SK-N-SH treated with all-trans-retinoic acid at 6 μM for 48 hours (cell line): Measurements from ENCODE around the gene RABGGTA.

Experiments used
- ARNTL ChIP-seq: fragments of 450-650 bp; formaldehyde crosslinking; IDR thresholded peaks from 2 replicates; pipeline ENCODE4 v1.5.0; 2020; ENCODE audit warnings: low read depth, mild to moderate bottlenecking, moderate library complexity, borderline replicate concordance
- CREB5 ChIP-seq: fragments of 250-450 bp; sonication (Bioruptor Pico); IDR thresholded peaks from 2 replicates; pipeline ENCODE4 v1.5.1; 2020; ENCODE audit warnings: low read depth, mild to moderate bottlenecking, moderate library complexity
- CSDC2 ChIP-seq: fragments of 250-450 bp; sonication (Bioruptor Pico); IDR thresholded peaks from 2 replicates; pipeline ENCODE4 v1.5.0; 2020; ENCODE audit warnings: mild to moderate bottlenecking, moderate library complexity
- CSRNP3 ChIP-seq: fragments of 250-450 bp; sonication (Bioruptor Pico); IDR thresholded peaks from 2 replicates; pipeline ENCODE4 v1.5.1; 2021; ENCODE audit warnings: mild to moderate bottlenecking, moderate library complexity
- GLIS3 ChIP-seq: fragments of 250-450 bp; sonication (Bioruptor Pico); IDR thresholded peaks from 2 replicates; pipeline ENCODE4 v1.5.0; 2020; ENCODE audit warnings: mild to moderate bottlenecking, moderate library complexity
- ISL1 ChIP-seq: fragments of 250-450 bp; sonication (Bioruptor Pico); IDR thresholded peaks from 2 replicates; pipeline ENCODE4 v2.1.2; 2022; ENCODE audit warnings: mild to moderate bottlenecking, moderate library complexity
- POU6F1 ChIP-seq: fragments of 250-450 bp; sonication (Bioruptor Pico); IDR thresholded peaks from 2 replicates; pipeline ENCODE4 v1.8.0; 2021; ENCODE audit warnings: low read depth, mild to moderate bottlenecking, moderate library complexity, borderline replicate concordance
- TCF4 ChIP-seq: fragments of 250-450 bp; sonication (Bioruptor Pico); IDR thresholded peaks from 2 replicates; pipeline ENCODE4 v1.8.0; 2021; ENCODE audit warnings: mild to moderate bottlenecking, moderate library complexity, borderline replicate concordance
- TSHZ2 ChIP-seq: fragments of 250-450 bp; sonication (Bioruptor Pico); IDR thresholded peaks from 2 replicates; pipeline ENCODE4 v1.5.0; 2020; ENCODE audit warnings: mild to moderate bottlenecking, moderate library complexity
- ZC3H10 ChIP-seq: fragments of 250-450 bp; sonication (Bioruptor Pico); IDR thresholded peaks from 2 replicates; pipeline ENCODE4 v1.5.1; 2021; ENCODE audit warnings: mild to moderate bottlenecking, moderate library complexity
- ZFP3 ChIP-seq: fragments of 250-450 bp; sonication (Bioruptor Pico); IDR thresholded peaks from 2 replicates; pipeline ENCODE4 v1.5.0; 2020; ENCODE audit warnings: mild to moderate bottlenecking, moderate library complexity
- ZFP30 ChIP-seq: fragments of 450-650 bp; formaldehyde crosslinking; IDR thresholded peaks from 2 replicates; pipeline ENCODE4 v1.5.0; 2022; ENCODE audit warnings: mild to moderate bottlenecking, moderate library complexity
- ZNF70 ChIP-seq: fragments of 450-650 bp; formaldehyde crosslinking; IDR thresholded peaks from 2 replicates; pipeline ENCODE4 v1.5.0; 2020; ENCODE audit warnings: mild to moderate bottlenecking, moderate library complexity
- TF ChIP-seq, protein P1 (sequence below): fragments of 250-450 bp; sonication (Bioruptor Pico); IDR thresholded peaks from 2 replicates; pipeline ENCODE4 v1.8.0; 2020; ENCODE audit warnings: mild to moderate bottlenecking, moderate library complexity, borderline replicate concordance

DNA sequence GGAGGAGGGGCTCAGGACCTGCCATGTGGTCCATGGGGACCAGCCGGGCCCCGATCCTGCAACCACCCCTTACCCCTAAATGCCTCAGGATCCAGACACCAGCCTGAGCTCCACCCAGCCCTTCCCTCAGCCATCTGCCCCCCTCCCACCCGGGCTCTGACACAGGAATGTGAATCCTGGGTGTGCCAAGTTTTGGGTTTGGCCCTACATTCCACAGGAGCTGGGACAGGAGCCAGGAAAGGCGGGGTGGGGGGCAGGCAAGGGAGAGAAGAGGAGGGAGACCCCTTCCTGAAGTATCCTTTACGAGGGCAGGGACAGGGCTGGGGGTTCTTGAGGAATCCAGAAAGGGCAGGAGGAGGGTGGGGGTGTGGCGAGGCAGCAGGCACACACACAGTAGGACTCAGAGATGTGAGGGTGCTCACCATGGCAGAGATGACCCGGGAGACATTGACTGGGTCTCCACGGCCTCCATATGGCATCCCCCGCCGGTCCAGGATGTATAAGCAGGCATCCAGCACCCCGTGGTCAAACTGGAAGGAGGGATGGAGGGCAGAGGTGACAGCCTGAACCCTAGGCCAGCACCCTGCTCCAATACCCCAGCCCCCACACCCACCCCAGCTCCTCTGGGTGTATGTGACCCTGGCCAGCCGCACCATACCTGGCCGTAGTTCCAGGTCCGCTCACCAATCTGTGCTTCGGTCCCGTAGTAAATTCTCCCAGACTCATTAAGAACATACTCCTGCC, 11.9 kb downstream of the RABGGTA start:
- TF ChIP-seq CSRNP3 (CRISPR knock-in tag) = no peak
- TF ChIP-seq ZFP3 (CRISPR knock-in tag) = no peak
- TF ChIP-seq ZFP30 = no peak
- no peak for TF ChIP-seq POU6F1 (CRISPR knock-in tag)
- TF ChIP-seq TSHZ2 (CRISPR knock-in tag) = no peak
- TF ChIP-seq GLIS3 = no peak
- no peak for TF ChIP-seq CREB5 (CRISPR knock-in tag)
- TF ChIP-seq ARNTL = no peak
- TF ChIP-seq ZNF70 = no peak
- no peak for TF ChIP-seq CSDC2
- TF ChIP-seq, protein P1, sequence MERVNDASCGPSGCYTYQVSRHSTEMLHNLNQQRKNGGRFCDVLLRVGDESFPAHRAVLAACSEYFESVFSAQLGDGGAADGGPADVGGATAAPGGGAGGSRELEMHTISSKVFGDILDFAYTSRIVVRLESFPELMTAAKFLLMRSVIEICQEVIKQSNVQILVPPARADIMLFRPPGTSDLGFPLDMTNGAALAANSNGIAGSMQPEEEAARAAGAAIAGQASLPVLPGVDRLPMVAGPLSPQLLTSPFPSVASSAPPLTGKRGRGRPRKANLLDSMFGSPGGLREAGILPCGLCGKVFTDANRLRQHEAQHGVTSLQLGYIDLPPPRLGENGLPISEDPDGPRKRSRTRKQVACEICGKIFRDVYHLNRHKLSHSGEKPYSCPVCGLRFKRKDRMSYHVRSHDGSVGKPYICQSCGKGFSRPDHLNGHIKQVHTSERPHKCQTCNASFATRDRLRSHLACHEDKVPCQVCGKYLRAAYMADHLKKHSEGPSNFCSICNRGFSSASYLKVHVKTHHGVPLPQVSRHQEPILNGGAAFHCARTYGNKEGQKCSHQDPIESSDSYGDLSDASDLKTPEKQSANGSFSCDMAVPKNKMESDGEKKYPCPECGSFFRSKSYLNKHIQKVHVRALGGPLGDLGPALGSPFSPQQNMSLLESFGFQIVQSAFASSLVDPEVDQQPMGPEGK (CRISPR knock-in tag) = no peak
- no peak for TF ChIP-seq ISL1 (CRISPR knock-in tag)
- TF ChIP-seq ZC3H10 (CRISPR knock-in tag) = no peak
- TF ChIP-seq TCF4 (CRISPR knock-in tag) = no peak
